Ureter (tissue), 1 donor: Measurements from ENCODE around the gene GTF2H1. TPM values are rescaled to one million over a fixed set of nuclear protein-coding genes. Genes with fewer than 3 reads are reported as not detected.
"Not testable (repeated sequence)": the region's sequence is repeated elsewhere in the genome, so short reads cannot be mapped to it uniquely, and the experiment has no call there.

Experiments
- DNase-seq: peaks from one replicate; pipeline ENCODE4 v3.0.0-alpha.2; 2020; ENCODE audit warnings: low spot score
- total RNA-seq: library from RNA; stranded (reverse); gene quantifications from one replicate; pipeline ENCODE4 v1.2.4, GENCODE V29; 2023
- donor health status: DM: yes; HTN: yes; CAD: no.

GTF2H1 gene
- total RNA-seq, 1 donor from 2014 or later: 61.4 TPM

DNA sequence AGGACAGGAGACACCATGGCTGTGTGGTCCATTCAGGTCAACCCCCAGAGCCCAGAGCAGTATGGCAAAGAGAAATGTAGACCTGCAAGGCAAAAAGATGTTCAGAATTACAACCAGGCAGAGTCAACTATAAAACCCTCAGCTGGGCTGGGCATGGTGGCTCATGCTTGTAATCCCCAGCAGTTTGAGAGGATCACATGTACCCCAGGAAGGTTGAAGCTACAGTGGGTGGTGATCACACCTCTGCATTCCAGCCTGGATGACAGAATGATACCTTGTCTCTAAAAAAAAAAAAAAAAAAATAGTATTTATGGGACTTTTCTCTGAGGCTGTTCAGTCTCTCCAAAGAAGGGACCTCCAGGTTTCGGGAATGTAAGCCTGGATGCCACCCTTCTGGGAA is 53.6 kb downstream of the GTF2H1 start:
- no peak for DNase-seq

- DNase-seq: no peak
Observed at GRCh38 chr11:18379201-18379600, 56.8 kb downstream of the GTF2H1 start.

GRCh38 chr11:18383388-18384156 is 61.2 kb downstream of the GTF2H1 start:
- DNase-seq: peak; percentile 80

DNA sequence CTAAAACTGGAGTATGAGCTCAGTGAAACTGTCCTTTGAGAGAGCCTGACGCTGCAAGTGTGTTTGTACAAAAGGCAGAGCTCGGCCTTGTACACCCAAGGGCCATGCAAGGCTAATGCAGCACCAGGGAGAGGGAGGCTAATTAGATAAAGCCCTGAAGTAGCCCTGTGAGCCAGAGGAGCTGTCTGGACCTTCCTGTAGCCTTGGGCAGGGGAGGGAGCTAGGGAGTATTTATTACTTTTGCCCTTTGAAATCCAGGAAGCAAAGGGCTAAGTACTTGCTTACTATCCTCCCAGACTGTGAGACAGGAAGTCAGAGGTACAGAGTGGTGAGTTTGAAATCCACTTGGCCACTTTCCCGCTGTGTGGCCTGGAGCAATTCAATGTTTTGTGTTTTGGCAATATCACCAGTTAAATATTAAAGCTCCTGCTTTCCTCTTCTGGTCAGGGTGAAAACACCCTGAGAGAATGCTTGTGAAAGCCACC is 61.8 kb downstream of the GTF2H1 start:
- peak; percentile 77 for DNase-seq

DNA sequence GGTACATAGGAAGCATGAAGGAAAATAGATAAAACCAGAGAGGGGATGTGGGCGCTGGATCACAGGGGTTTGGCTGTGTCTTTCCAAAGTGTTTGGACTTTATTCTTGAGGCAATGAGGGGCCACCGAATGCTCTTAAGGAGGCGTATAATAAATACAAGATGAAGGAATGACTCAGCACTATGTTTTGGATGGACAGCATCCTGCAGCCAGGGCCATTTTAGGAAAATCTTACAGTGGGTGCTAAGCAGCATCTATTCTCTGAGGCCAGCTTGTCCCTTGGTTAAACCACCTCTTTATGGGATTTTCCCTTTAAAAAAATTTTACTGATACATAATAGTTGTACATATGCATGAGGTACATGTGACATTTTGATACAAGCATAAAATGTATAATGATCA is 67.7 kb downstream of the GTF2H1 start:
- DNase-seq: no peak

- DNase-seq: no peak
Observed at GRCh38 chr11:18392434-18393321, 70.3 kb downstream of the GTF2H1 start.

- DNase-seq: no peak
Observed at GRCh38 chr11:18393581-18394274, 71.4 kb downstream of the GTF2H1 start.

DNA sequence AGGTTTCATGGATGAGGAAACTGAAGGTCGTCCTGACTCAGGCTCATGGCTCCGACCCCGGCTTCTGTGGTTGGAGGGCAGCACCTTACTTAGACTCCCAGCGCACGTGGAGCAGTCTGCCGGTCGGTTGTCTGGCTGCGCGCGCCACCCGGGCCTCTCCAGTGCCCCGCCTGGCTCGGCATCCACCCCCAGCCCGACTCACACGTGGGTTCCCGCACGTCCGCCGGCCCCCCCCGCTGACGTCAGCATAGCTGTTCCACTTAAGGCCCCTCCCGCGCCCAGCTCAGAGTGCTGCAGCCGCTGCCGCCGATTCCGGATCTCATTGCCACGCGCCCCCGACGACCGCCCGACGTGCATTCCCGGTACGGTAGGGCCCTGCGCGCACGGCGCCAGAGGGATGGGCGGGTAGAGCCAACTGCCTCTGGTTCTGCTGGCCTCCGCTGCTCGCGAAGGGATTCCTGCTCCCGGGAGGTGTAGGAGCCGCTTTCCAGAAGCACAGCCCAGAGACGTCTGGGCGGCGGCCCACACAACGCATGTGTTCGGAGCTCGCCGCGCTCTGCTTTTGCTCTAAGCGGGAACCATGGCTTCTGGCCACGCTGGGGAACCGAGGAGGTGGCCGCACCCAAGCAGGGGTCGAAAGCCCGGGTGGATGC is 72.0 kb downstream of the GTF2H1 start, which contains the start of gene LDHA:
TSS of gene LDHA (plus strand) at position 289 of the 653 bp plus-strand sequence. CDS start 2,280 bp downstream, outside the sequence.
- DNase-seq: peak; percentile 99

GRCh38 chr11:18394928-18395734 is 72.8 kb downstream of the GTF2H1 start:
- DNase-seq: peak; percentile 68

- DNase-seq: peak; percentile 98
Observed at GRCh38 chr11:18395735-18396504, 73.6 kb downstream of the GTF2H1 start.

DNA sequence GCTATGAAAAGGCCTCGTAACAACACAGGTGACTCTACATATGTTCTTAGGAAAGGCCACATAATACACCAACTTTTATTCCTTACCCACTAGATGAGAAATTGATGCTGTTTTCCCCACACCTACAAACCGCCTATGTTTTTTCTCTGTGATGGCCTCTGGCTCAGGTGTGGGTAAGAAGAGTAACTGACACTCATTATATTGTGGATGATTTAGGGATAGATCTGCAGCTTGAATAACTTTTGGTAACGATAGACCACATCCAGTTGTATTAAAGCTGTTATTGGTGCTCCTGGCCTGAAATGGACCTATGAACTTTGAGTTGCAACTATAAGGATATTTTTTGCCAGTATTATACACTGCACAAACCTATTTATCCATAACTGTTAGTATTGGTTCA is 75.6 kb downstream of the GTF2H1 start:
- no peak for DNase-seq

GRCh38 chr11:18401077-18401476 is 78.7 kb downstream of the GTF2H1 start:
- not testable (repeated sequence) for DNase-seq

- DNase-seq: no peak
Observed at GRCh38 chr11:18404062-18404461, 81.7 kb downstream of the GTF2H1 start.

DNA sequence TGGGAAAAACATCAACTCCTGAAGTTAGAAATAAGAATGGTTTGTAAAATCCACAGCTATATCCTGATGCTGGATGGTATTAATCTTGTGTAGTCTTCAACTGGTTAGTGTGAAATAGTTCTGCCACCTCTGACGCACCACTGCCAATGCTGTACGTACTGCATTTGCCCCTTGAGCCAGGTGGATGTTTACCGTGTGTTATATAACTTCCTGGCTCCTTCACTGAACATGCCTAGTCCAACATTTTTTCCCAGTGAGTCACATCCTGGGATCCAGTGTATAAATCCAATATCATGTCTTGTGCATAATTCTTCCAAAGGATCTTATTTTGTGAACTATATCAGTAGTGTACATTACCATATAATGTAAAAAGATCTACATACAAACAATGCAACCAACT is 85.0 kb downstream of the GTF2H1 start:
- not testable (repeated sequence) for DNase-seq

DNA sequence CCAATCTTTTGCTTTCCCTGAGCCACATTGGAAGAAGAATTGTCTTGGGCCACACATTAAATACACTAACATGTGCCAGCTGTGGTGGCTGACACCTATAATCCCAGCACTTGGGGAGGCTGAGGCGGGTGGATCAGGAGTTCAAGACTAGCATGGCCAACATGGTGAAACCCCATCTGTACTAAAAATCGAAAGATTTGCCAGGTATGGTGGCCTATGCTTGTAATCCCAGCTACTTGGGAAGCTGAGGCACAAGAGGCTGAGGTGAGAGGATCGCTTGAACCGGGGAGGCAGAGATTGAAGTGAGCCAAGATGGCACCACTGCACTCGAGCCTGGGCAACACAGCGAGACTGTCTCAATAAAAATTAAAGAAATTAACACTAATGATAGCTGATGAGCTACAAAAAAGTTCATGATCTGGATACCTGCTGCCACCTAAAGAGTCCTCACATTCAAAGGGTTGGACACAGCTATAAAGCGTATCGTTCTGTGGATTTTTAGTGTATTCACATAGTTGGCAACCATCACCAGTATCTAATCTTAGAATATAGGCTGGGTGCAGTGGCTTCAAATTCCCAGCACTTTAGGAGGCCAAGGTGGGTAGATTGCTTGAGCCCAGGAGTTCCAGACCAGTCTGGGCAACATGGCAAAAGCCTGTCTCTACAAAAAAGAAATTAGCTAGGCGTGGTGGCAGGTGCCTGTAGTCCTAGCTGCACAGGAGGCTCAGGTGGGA is 86.4 kb downstream of the GTF2H1 start:
- DNase-seq: no peak

DNA sequence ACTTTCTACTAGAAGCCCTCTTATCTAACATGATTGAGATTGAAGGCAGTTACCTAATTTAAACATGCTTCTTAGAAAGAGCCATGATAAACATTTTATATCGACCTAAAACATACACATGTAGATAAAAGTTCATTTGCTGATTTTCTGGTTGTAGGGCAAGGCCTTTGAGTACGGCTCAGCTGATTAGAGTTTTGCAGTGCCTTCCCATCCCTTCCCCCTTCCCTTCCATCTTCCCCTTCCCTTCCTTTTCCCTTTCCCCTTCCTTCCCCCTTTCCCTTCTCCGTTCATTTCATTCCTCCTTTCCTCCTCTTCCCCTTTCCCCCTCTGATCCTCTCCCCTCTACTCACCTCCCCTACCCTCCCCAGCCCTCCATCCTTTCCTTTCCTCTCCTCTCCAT is 94.1 kb downstream of the GTF2H1 start:
- DNase-seq: no peak
